Activated naive CD4-positive, alpha-beta T cell (primary cell): Measurements from ENCODE around the gene COA1.
A peak's percentile ranks its signal among the peaks of the same experiment; 100 is the strongest.

Experiments
- DNase-seq, 4 experiments: peaks; one replicate each; lab custom pipeline; 2025; lab: John Stamatoyannopoulos, UW

COA1 gene

GRCh38 chr7:43652364-43652763 is 77.0 kb downstream of the COA1 start:
- DNase-seq: no peak

GRCh38 chr7:43650457-43651052 is 78.8 kb downstream of the COA1 start:
- no peak for DNase-seq

GRCh38 chr7:43649755-43650274 is 79.5 kb downstream of the COA1 start:
- peak in 2 of 4 experiments; percentile 40 to 45 for DNase-seq

GRCh38 chr7:43648473-43649406 is 80.6 kb downstream of the COA1 start:
- peak in 2 of 4 experiments; percentile 16 to 44 for DNase-seq

GRCh38 chr7:43647673-43648472 is 81.5 kb downstream of the COA1 start:
- peak in 1 of 4 experiments; percentile 23 for DNase-seq

- DNase-seq: no peak
Observed at GRCh38 chr7:43647339-43647672, 82.0 kb downstream of the COA1 start.

GRCh38 chr7:43646603-43647338 is 82.6 kb downstream of the COA1 start:
- DNase-seq: no peak

- no peak for DNase-seq
Observed at GRCh38 chr7:43645699-43646226, 83.6 kb downstream of the COA1 start.

GRCh38 chr7:43643846-43644245 is 85.5 kb downstream of the COA1 start:
- no peak for DNase-seq

- DNase-seq: no peak
Observed at GRCh38 chr7:43642897-43643630, 86.3 kb downstream of the COA1 start.

- DNase-seq: no peak
Observed at GRCh38 chr7:43640679-43641078, 88.6 kb downstream of the COA1 start.

GRCh38 chr7:43639858-43640491 is 89.3 kb downstream of the COA1 start:
- DNase-seq: no peak

GRCh38 chr7:43637114-43637806 is 92.1 kb downstream of the COA1 start:
- no peak for DNase-seq

- DNase-seq: no peak
Observed at GRCh38 chr7:43636093-43636492, 93.2 kb downstream of the COA1 start.

GRCh38 chr7:43634384-43634783 is 94.9 kb downstream of the COA1 start:
- no peak for DNase-seq

GRCh38 chr7:43632746-43633145 is 96.6 kb downstream of the COA1 start:
- no peak for DNase-seq

- no peak for DNase-seq
Observed at GRCh38 chr7:43631559-43631958, 97.8 kb downstream of the COA1 start.

- DNase-seq: no peak
Observed at GRCh38 chr7:43630482-43630881, 98.8 kb downstream of the COA1 start.

- DNase-seq: no peak
Observed at GRCh38 chr7:43629857-43630256, 99.5 kb downstream of the COA1 start.

GRCh38 chr7:43628431-43628830 is 100.9 kb downstream of the COA1 start:
- DNase-seq: no peak
